MCF 10A (cell line): ENCODE data around the gene SPRED2. TPM values are rescaled to one million over a fixed set of nuclear protein-coding genes. Genes with fewer than 3 reads are reported as not detected.

Source experiments
- BruUV-seq: library from RNA; stranded (reverse); fragments of 400-500 nt; replicated peaks from 2 replicates; lab custom pipeline; 2021; lab: Mats Ljungman, UMichigan
- CTCF ChIA-PET: fragments of 300-600 bp; sonication (Branson Sonifier 250); formaldehyde crosslinking; extraction: SDS; loops from one replicate; lab custom pipeline; 2021; ENCODE audit warnings: antibody characterized with exemption, inconsistent platforms; lab: Yijun Ruan, JAX
- POLR2A ChIA-PET: fragments of 300-600, 350-650 bp; sonication (Branson Sonifier 250); formaldehyde crosslinking; extraction: SDS; loops from one replicate; lab custom pipeline; 2020; ENCODE audit warnings: antibody characterized with exemption, inconsistent platforms; lab: Yijun Ruan, JAX
- DNase-seq: peaks from one replicate; pipeline ENCODE4 v3.0.0-alpha.2; 2018; ENCODE audit not compliant: unreplicated experiment
- H3K27ac Mint-ChIP-seq: one replicate; pipeline ENCODE4 v1.8.0; 2022; ENCODE audit warnings: mild to moderate bottlenecking, low read depth, mixed read lengths; ENCODE audit not compliant: unreplicated experiment
- H3K27me3 Mint-ChIP-seq: one replicate; pipeline ENCODE4 v1.8.0; 2022; ENCODE audit warnings: mixed read lengths; ENCODE audit not compliant: insufficient read depth, unreplicated experiment
- H3K36me3 Mint-ChIP-seq: one replicate; pipeline ENCODE4 v1.8.0; 2022; ENCODE audit warnings: mild to moderate bottlenecking, moderate library complexity, mixed read lengths; ENCODE audit not compliant: insufficient read depth, unreplicated experiment
- H3K4me1 Mint-ChIP-seq: one replicate; pipeline ENCODE4 v1.8.0; 2022; ENCODE audit warnings: mixed read lengths; ENCODE audit not compliant: insufficient read depth, unreplicated experiment
- H3K4me3 Mint-ChIP-seq: one replicate; pipeline ENCODE4 v1.8.0; 2022; ENCODE audit warnings: mild to moderate bottlenecking, moderate library complexity, mixed read lengths; ENCODE audit not compliant: unreplicated experiment
- H3K9me3 Mint-ChIP-seq: one replicate; pipeline ENCODE4 v1.8.0; 2022; ENCODE audit warnings: mixed read lengths; ENCODE audit not compliant: unreplicated experiment
- CTCF ChIP-seq: fragments of 200-600 bp; IDR thresholded peaks from one replicate; pipeline ENCODE4 v1.8.0; 2022; ENCODE audit warnings: antibody characterized with exemption, mild to moderate bottlenecking; ENCODE audit not compliant: unreplicated experiment
- intact Hi-C: fragments of 100-400 bp; cut with micrococcal nuclease; formaldehyde crosslinking; loops from 2 replicates; pipeline ENCODE4 v1.14.1; 2022
- total RNA-seq: library from RNA; stranded (reverse); gene quantifications from 2 replicates; pipeline ENCODE4 v1.2.3, GENCODE V29; 2022

SPRED2 gene
- total RNA-seq, 1 experiment from 2014 or later, result 38.6 TPM

- Mint-ChIP-seq H3K36me3 (no peaks in the 10 kb centered on the region), H3K27ac (peak overlapping the region; percentile 71), H3K4me1 (peaks cover 12% of the 10 kb centered on the region), H3K9me3 (no peaks in the 10 kb centered on the region), H3K4me3 (no peak overlapping the region), H3K27me3 (no peaks in the 10 kb centered on the region)
- peak; percentile 60 for DNase-seq
- intact Hi-C loops, result no loop called here
- TF ChIP-seq CTCF, result no peak
- BruUV-seq, result no TSS peak
- CTCF ChIA-PET, result interaction anchor here (0.5 kb wide), 1 partner anchor 31 kb away, joined by 3 read pairs; no protein-coding TSS in a partner anchor
- POLR2A ChIA-PET, result interaction anchor here (0.5 to 0.7 kb wide), 3 partner anchors 50 to 134 kb away, joined by 3 to 4 read pairs (median 3); no protein-coding TSS in a partner anchor
Measured at GRCh38 chr2:65300134-65300760, 132.2 kb downstream of the SPRED2 start.

GRCh38 chr2:65299246-65299645 lies 133.2 kb downstream of the SPRED2 start:
- no peak for TF ChIP-seq CTCF
- ChIA-PET CTCF (interaction anchor here (0.6 kb wide), 1 partner anchor 13 kb away, joined by 3 read pairs; no protein-coding TSS in a partner anchor), POLR2A (no interaction called here)
- peaks cover 12% of the 10 kb centered on the region for H3K4me1 Mint-ChIP-seq
- no peaks in the 10 kb centered on the region for H3K27me3 Mint-ChIP-seq
- H3K36me3 Mint-ChIP-seq, result no peaks in the 10 kb centered on the region
- no peaks in the 10 kb centered on the region for H3K9me3 Mint-ChIP-seq
- peak; percentile 44 for DNase-seq
- BruUV-seq, result no TSS peak
- H3K4me3 Mint-ChIP-seq, result no peak overlapping the region
- intact Hi-C loops, result no loop called here
- no peak overlapping the region for H3K27ac Mint-ChIP-seq

- Mint-ChIP-seq H3K4me1 (peaks cover 12% of the 10 kb centered on the region), H3K27me3 (no peaks in the 10 kb centered on the region), H3K4me3 (no peak overlapping the region), H3K9me3 (no peaks in the 10 kb centered on the region), H3K27ac (no peak overlapping the region), H3K36me3 (no peaks in the 10 kb centered on the region)
- no peak for TF ChIP-seq CTCF
- intact Hi-C loops, result no loop called here
- no peak for DNase-seq
- no TSS peak for BruUV-seq
- ChIA-PET CTCF (interaction anchor here (0.5 kb wide), 1 partner anchor 343 kb away, joined by 3 read pairs; no protein-coding TSS in a partner anchor), POLR2A (no interaction called here)
Measured at GRCh38 chr2:65298089-65298488, 134.3 kb downstream of the SPRED2 start.

- TF ChIP-seq CTCF, result no peak
- H3K4me1 Mint-ChIP-seq, result peaks cover 12% of the 10 kb centered on the region
- ChIA-PET CTCF (interaction anchor here (0.5 to 0.7 kb wide), 2 partner anchors 216 to 343 kb away, joined by 3 read pairs; no protein-coding TSS in a partner anchor), POLR2A (no interaction called here)
- no peaks in the 10 kb centered on the region for H3K36me3 Mint-ChIP-seq
- intact Hi-C loops, result no loop called here
- H3K9me3 Mint-ChIP-seq, result no peaks in the 10 kb centered on the region
- H3K4me3 Mint-ChIP-seq, result no peak overlapping the region
- H3K27ac Mint-ChIP-seq, result no peak overlapping the region
- H3K27me3 Mint-ChIP-seq, result no peaks in the 10 kb centered on the region
- no peak for DNase-seq
- BruUV-seq, result no TSS peak
Measured at GRCh38 chr2:65297544-65297943, 134.9 kb downstream of the SPRED2 start.
